WTC11 (cell line): ENCODE results near the gene ITPKB. TPM values are rescaled to one million over a fixed set of nuclear protein-coding genes. Genes with fewer than 3 reads are reported as not detected.

Experiments used
- ATAC-seq: fragments of 200-7000 bp; cut with Tn5 transposase; 2 replicates; pipeline ENCODE4 v1.10.0; 2021; ENCODE audit warnings: mild to moderate bottlenecking, moderate library complexity
- CTCF ChIA-PET: fragments of 300-600 bp; sonication (Branson Sonifier 250); formaldehyde crosslinking; loops from one replicate; lab custom pipeline; 2021; ENCODE audit warnings: antibody characterized with exemption; lab: Charles Lee
- POLR2A ChIA-PET: fragments of 350-600 bp; sonication (Branson Sonifier 250); formaldehyde crosslinking; loops from one replicate; lab custom pipeline; 2021; ENCODE audit warnings: antibody characterized with exemption; lab: Charles Lee
- DNase-seq: peaks from one replicate; pipeline ENCODE4 v3.0.0; 2021; ENCODE audit warnings: low spot score
- H3K27ac Mint-ChIP-seq: 2 replicates; pipeline ENCODE4 v1.8.0; 2021; ENCODE audit warnings: mixed read lengths
- H3K27me3 Mint-ChIP-seq: 2 replicates; pipeline ENCODE4 v1.8.0; 2021; ENCODE audit warnings: low read depth, mild to moderate bottlenecking, moderate library complexity, mixed read lengths
- H3K36me3 Mint-ChIP-seq: 2 replicates; pipeline ENCODE4 v1.8.0; 2021; ENCODE audit warnings: mixed read lengths
- H3K4me1 Mint-ChIP-seq: 2 replicates; pipeline ENCODE4 v1.8.0; 2022; ENCODE audit warnings: mixed read lengths
- H3K4me3 Mint-ChIP-seq: 2 replicates; pipeline ENCODE4 v1.8.0; 2021; ENCODE audit warnings: mild to moderate bottlenecking, moderate library complexity, mixed read lengths
- H3K9me3 Mint-ChIP-seq: 2 replicates; pipeline ENCODE4 v1.8.0; 2021; ENCODE audit warnings: mixed read lengths
- CBFB ChIP-seq: sonication (generic); formaldehyde crosslinking; IDR thresholded peaks from 2 replicates; pipeline ENCODE4 v1.8.1; 2022; ENCODE audit warnings: mild to moderate bottlenecking, low read depth, missing genetic modification reagents
- NR2C2 ChIP-seq: sonication (generic); formaldehyde crosslinking; IDR thresholded peaks from 2 replicates; pipeline ENCODE4 v1.8.0; 2022; ENCODE audit warnings: mild to moderate bottlenecking, missing genetic modification reagents
- OVOL2 ChIP-seq: fragments of 250-450 bp; sonication (Bioruptor Pico); IDR thresholded peaks from 2 replicates; pipeline ENCODE4 v1.9.0; 2021; ENCODE audit warnings: mild to moderate bottlenecking, borderline replicate concordance
- RELA ChIP-seq: sonication (generic); formaldehyde crosslinking; IDR thresholded peaks from 2 replicates; pipeline ENCODE4 v1.8.1; 2022; ENCODE audit warnings: missing genetic modification reagents, mild to moderate bottlenecking, borderline replicate concordance
- ZNF138 ChIP-seq: sonication (generic); formaldehyde crosslinking; conservative IDR thresholded peaks from 2 replicates; pipeline ENCODE4 v1.8.1; 2022; ENCODE audit warnings: mild to moderate bottlenecking, moderate library complexity, missing genetic modification reagents
- ZNF232 ChIP-seq: sonication (generic); formaldehyde crosslinking; IDR thresholded peaks from 2 replicates; pipeline ENCODE4 v1.8.0; 2022; ENCODE audit warnings: mild to moderate bottlenecking, missing genetic modification reagents
- total RNA-seq: library from RNA; stranded (reverse); gene quantifications from 3 replicates; pipeline ENCODE4 v1.2.3, GENCODE V29; 2021
- TF ChIP-seq, protein P1 (sequence below): sonication (generic); formaldehyde crosslinking; IDR thresholded peaks from 2 replicates; pipeline ENCODE4 v1.8.1; 2023; ENCODE audit warnings: mild to moderate bottlenecking, missing genetic modification reagents, moderate library complexity
- TF ChIP-seq, protein P2 (sequence below): sonication (generic); formaldehyde crosslinking; IDR thresholded peaks from 2 replicates; pipeline ENCODE4 v1.8.0; 2023; ENCODE audit warnings: missing genetic modification reagents, mild to moderate bottlenecking, borderline replicate concordance
- TF ChIP-seq, protein P3 (sequence below): fragments of 250-450 bp; sonication (Bioruptor Pico); IDR thresholded peaks from 2 replicates; pipeline ENCODE4 v1.8.0; 2021; ENCODE audit warnings: mild to moderate bottlenecking
- TF ChIP-seq, protein P4 (sequence below): fragments of 250-450 bp; sonication (Bioruptor Pico); IDR thresholded peaks from 2 replicates; pipeline ENCODE4 v1.9.0; 2021; ENCODE audit warnings: moderate library complexity, mild to moderate bottlenecking, inconsistent platforms, borderline replicate concordance
- TF ChIP-seq, protein P5 (sequence below): sonication (generic); formaldehyde crosslinking; conservative IDR thresholded peaks from 2 replicates; pipeline ENCODE4 v1.8.1; 2022; ENCODE audit warnings: mild to moderate bottlenecking, missing genetic modification reagents
- TF ChIP-seq, protein P6 (sequence below): sonication (generic); formaldehyde crosslinking; IDR thresholded peaks from 2 replicates; pipeline ENCODE4 v1.8.1; 2022; ENCODE audit warnings: mild to moderate bottlenecking, moderate library complexity, missing genetic modification reagents
- TF ChIP-seq, protein P7 (sequence below): sonication (generic); formaldehyde crosslinking; IDR thresholded peaks from 2 replicates; pipeline ENCODE4 v1.8.0; 2023; ENCODE audit warnings: missing genetic modification reagents
- TF ChIP-seq, protein P8 (sequence below): fragments of 250-450 bp; sonication (Bioruptor Pico); conservative IDR thresholded peaks from 2 replicates; pipeline ENCODE4 v1.9.0; 2021; ENCODE audit warnings: mild to moderate bottlenecking

Gene ITPKB
- total RNA-seq, 1 experiment from 2014 or later = 15.6 TPM

DNA sequence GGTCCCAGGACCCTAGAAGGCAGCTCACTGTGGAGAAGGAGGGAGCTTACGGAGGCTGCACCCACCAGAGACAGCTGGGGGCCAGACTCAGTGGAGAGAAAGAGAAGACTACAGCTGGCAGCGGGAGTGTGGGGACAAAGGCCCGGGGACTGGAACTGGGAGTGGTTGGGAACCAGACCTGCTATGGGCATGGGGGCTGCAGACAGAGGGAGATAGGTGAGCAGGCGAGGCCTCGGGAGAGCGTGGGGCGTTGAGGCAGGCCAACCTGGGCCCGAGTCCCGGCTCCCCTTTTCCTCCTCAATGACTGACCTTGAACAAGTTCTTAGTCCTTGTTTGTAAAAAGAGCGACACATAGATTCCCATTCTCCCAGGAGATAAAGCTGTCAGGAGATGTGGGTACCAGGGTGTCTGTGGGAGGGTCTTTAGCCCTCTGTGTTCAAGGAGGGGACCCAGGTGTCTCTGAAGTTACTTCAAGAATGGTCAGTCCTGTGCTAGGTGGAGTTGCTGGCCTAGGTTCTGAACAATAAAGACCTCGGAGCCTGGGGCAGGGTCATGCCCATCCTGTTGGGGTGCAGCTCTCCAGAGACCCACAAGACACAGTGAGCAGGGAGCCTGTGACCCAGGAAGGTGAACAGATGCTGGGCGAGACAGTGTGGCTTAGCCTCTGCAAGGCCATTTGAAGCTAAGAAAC is 87.9 kb downstream of the ITPKB start:
- ATAC-seq (no peak), DNase-seq (no peak)
- no peaks in the 10 kb centered on the region for H3K9me3 Mint-ChIP-seq
- H3K4me3 Mint-ChIP-seq = no peak overlapping the region
- peaks cover 48% of the 10 kb centered on the region for H3K4me1 Mint-ChIP-seq
- ChIA-PET CTCF (interaction anchor here (1.0 to 3.2 kb wide), 5 partner anchors 11 to 177 kb away, joined by 3 to 12 read pairs (median 5); no protein-coding TSS in a partner anchor), POLR2A (no interaction called here)
- H3K27ac Mint-ChIP-seq = no peak overlapping the region
- TF ChIP-seq RELA (no peak), CBFB (CRISPR knock-in tag) (no peak), NR2C2 (no peak)
- TF ChIP-seq, protein P1, sequence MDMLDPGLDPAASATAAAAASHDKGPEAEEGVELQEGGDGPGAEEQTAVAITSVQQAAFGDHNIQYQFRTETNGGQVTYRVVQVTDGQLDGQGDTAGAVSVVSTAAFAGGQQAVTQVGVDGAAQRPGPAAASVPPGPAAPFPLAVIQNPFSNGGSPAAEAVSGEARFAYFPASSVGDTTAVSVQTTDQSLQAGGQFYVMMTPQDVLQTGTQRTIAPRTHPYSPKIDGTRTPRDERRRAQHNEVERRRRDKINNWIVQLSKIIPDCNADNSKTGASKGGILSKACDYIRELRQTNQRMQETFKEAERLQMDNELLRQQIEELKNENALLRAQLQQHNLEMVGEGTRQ (CRISPR knock-in tag) = no peak
- TF ChIP-seq, protein P2, sequence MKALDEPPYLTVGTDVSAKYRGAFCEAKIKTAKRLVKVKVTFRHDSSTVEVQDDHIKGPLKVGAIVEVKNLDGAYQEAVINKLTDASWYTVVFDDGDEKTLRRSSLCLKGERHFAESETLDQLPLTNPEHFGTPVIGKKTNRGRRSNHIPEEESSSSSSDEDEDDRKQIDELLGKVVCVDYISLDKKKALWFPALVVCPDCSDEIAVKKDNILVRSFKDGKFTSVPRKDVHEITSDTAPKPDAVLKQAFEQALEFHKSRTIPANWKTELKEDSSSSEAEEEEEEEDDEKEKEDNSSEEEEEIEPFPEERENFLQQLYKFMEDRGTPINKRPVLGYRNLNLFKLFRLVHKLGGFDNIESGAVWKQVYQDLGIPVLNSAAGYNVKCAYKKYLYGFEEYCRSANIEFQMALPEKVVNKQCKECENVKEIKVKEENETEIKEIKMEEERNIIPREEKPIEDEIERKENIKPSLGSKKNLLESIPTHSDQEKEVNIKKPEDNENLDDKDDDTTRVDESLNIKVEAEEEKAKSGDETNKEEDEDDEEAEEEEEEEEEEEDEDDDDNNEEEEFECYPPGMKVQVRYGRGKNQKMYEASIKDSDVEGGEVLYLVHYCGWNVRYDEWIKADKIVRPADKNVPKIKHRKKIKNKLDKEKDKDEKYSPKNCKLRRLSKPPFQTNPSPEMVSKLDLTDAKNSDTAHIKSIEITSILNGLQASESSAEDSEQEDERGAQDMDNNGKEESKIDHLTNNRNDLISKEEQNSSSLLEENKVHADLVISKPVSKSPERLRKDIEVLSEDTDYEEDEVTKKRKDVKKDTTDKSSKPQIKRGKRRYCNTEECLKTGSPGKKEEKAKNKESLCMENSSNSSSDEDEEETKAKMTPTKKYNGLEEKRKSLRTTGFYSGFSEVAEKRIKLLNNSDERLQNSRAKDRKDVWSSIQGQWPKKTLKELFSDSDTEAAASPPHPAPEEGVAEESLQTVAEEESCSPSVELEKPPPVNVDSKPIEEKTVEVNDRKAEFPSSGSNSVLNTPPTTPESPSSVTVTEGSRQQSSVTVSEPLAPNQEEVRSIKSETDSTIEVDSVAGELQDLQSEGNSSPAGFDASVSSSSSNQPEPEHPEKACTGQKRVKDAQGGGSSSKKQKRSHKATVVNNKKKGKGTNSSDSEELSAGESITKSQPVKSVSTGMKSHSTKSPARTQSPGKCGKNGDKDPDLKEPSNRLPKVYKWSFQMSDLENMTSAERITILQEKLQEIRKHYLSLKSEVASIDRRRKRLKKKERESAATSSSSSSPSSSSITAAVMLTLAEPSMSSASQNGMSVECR = no peak
- TF ChIP-seq, protein P3, sequence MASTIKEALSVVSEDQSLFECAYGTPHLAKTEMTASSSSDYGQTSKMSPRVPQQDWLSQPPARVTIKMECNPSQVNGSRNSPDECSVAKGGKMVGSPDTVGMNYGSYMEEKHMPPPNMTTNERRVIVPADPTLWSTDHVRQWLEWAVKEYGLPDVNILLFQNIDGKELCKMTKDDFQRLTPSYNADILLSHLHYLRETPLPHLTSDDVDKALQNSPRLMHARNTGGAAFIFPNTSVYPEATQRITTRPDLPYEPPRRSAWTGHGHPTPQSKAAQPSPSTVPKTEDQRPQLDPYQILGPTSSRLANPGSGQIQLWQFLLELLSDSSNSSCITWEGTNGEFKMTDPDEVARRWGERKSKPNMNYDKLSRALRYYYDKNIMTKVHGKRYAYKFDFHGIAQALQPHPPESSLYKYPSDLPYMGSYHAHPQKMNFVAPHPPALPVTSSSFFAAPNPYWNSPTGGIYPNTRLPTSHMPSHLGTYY (CRISPR knock-in tag) = no peak
- TF ChIP-seq, protein P4, sequence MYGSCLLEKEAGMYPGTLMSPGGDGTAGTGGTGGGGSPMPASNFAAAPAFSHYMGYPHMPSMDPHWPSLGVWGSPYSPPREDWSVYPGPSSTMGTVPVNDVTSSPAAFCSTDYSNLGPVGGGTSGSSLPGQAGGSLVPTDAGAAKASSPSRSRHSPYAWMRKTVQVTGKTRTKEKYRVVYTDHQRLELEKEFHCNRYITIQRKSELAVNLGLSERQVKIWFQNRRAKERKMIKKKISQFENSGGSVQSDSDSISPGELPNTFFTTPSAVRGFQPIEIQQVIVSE (CRISPR knock-in tag) = no peak
- TF ChIP-seq, protein P5, sequence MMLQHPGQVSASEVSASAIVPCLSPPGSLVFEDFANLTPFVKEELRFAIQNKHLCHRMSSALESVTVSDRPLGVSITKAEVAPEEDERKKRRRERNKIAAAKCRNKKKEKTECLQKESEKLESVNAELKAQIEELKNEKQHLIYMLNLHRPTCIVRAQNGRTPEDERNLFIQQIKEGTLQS (CRISPR knock-in tag) = no peak
- TF ChIP-seq, protein P6, sequence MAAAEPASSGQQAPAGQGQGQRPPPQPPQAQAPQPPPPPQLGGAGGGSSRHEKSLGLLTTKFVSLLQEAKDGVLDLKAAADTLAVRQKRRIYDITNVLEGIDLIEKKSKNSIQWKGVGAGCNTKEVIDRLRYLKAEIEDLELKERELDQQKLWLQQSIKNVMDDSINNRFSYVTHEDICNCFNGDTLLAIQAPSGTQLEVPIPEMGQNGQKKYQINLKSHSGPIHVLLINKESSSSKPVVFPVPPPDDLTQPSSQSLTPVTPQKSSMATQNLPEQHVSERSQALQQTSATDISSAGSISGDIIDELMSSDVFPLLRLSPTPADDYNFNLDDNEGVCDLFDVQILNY = no peak
- no peaks in the 10 kb centered on the region for H3K27me3 Mint-ChIP-seq
- H3K36me3 Mint-ChIP-seq = no peaks in the 10 kb centered on the region; the same call in 1 of the 2 replicates

DNA sequence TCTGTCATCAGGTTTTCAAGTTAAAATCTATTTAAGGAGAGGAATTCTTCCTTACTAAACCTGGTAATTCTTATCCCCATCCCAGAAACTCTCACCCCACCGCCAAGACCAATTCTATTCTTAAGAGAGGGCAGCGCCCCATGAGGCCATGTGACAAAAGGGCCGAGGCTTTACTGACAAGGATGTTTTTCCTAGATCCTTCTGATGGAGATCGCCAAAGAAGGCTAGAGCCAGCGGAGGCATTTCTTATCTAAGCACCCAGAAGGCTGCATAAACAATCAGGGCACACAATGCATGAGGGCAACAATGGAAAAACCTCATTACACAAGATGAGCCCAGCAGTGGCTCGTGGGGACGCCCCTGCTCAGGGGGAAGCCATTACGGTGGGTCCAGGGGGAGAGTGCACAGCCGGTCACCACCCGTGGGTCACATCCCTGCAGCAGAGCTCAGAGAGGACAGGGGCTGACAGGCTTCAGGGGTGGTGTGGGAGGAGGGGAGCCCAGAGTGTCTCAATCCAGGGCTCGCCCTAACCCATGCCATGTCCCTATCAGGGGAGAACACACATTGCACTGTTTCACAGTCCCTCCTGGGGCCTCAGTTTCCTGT is 88.7 kb downstream of the ITPKB start:
- Mint-ChIP-seq H3K4me1 (peaks cover 40% of the 10 kb centered on the region), H3K36me3 (no peaks in the 10 kb centered on the region; the same call in 1 of the 2 replicates), H3K9me3 (no peaks in the 10 kb centered on the region), H3K4me3 (no peak overlapping the region), H3K27ac (no peak overlapping the region), H3K27me3 (no peaks in the 10 kb centered on the region)
- TF ChIP-seq, protein P7, sequence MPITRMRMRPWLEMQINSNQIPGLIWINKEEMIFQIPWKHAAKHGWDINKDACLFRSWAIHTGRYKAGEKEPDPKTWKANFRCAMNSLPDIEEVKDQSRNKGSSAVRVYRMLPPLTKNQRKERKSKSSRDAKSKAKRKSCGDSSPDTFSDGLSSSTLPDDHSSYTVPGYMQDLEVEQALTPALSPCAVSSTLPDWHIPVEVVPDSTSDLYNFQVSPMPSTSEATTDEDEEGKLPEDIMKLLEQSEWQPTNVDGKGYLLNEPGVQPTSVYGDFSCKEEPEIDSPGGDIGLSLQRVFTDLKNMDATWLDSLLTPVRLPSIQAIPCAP (CRISPR knock-in tag) = no peak
- TF ChIP-seq ZNF232 (CRISPR knock-in tag) (no peak), ZNF138 (CRISPR knock-in tag) (no peak), OVOL2 (CRISPR knock-in tag) (no peak)
- TF ChIP-seq, protein P8, sequence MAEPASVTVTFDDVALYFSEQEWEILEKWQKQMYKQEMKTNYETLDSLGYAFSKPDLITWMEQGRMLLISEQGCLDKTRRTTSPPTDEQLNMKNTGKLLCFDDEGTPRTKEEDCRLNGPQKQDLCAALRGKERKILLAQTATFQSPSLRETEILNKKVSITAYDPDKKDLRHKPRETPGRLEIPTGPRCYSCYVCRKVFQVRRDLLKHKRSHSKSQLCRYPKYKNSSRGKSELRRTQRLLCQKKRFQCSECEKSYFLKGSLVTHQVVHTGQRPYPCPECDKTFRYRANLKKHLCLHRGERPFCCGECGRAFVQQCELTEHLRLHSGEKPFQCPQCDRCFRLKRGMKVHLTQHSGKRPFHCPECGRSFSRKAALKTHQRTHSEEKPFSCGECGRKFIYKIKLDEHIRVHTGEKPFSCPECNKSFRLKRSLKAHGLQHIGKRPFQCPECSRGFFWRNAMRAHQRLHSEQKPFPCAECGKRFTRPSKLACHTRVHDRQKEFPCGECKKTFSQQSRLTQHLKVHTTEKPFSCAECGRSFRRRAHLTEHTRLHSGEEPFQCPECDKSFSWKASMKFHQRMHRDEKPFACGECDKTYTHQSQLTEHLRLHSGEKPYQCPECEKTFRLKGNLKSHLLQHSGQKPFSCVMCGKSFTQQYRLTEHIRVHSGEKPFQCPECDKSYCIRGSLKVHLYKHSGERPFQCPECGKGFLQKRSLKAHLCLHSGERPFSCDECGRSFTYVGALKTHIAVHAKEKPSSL (CRISPR knock-in tag) = no peak
- TF ChIP-seq, protein P1 (CRISPR knock-in tag) = peak; percentile 53; the same call in 1 of the 2 replicates
- ChIA-PET POLR2A (no interaction called here), CTCF (interaction anchor here (0.9 to 3.2 kb wide), 12 partner anchors 9 to 178 kb away, joined by 3 to 12 read pairs (median 5); no protein-coding TSS in a partner anchor)
- DNase-seq (no peak), ATAC-seq (no peak; the same call in 1 of the 2 replicates)
